IPS DF 6.9 (cell line): ENCODE measurements around the gene CDH20.

Source experiments
- DNase-seq: peaks from one replicate; pipeline ENCODE4 v3.0.0-alpha.2; 2013; ENCODE audit warnings: low read depth, low spot score
- H3K27ac ChIP-seq: one replicate; pipeline ENCODE4 v1.5.1; 2013; ENCODE audit warnings: low read length, control low read depth
- H3K27me3 ChIP-seq: 2 replicates; pipeline ENCODE4 v1.6.1; 2013; ENCODE audit warnings: mild to moderate bottlenecking, low read length; ENCODE audit not compliant: control insufficient read depth, insufficient read depth
- H3K36me3 ChIP-seq: 2 replicates; pipeline ENCODE4 v1.6.1; 2013; ENCODE audit warnings: low read length; ENCODE audit not compliant: control insufficient read depth, insufficient read depth
- H3K4me1 ChIP-seq: 2 replicates; pipeline ENCODE4 v1.6.1; 2013; ENCODE audit warnings: low read length; ENCODE audit not compliant: control insufficient read depth, insufficient read depth
- H3K4me3 ChIP-seq: 2 replicates; pipeline ENCODE4 v1.5.1; 2013; ENCODE audit warnings: mild to moderate bottlenecking, low read length
- H3K9me3 ChIP-seq: 2 replicates; pipeline ENCODE4 v1.6.1; 2013; ENCODE audit warnings: low read length, inconsistent platforms; ENCODE audit not compliant: control insufficient read depth, insufficient read depth
- WGBS: extraction: QIAGEN DNeasy Blood & Tissue Kit; methylation state at CpG from one replicate; pipeline ENCODE4 v1.1.7; 2013; ENCODE audit warnings: mixed read lengths, missing lambda C conversion rate; ENCODE audit not compliant: insufficient read length, insufficient coverage; 5-methylcytosine and 5-hydroxymethylcytosine counted together

The CDH20 gene

GRCh38 chr18:61470031-61470674, 136.9 kb downstream of the CDH20 start:
- no CpG with 5 or more reads among the region's 16 CpGs for WGBS
- DNase-seq: no peak
- no peaks in the 10 kb centered on the region for H3K4me1 ChIP-seq
- no peaks in the 10 kb centered on the region for H3K27me3 ChIP-seq
- no peaks in the 10 kb centered on the region for H3K9me3 ChIP-seq
- no peak overlapping the region for H3K4me3 ChIP-seq
- no peak overlapping the region for H3K27ac ChIP-seq
- no peaks in the 10 kb centered on the region for H3K36me3 ChIP-seq

GRCh38 chr18:61471541-61471940, 138.3 kb downstream of the CDH20 start:
- DNase-seq: no peak
- Histone ChIP-seq H3K4me3 (no peak overlapping the region), H3K27me3 (no peaks in the 10 kb centered on the region), H3K4me1 (no peaks in the 10 kb centered on the region), H3K27ac (no peak overlapping the region), H3K9me3 (no peaks in the 10 kb centered on the region), H3K36me3 (no peaks in the 10 kb centered on the region)
- WGBS: no CpG with 5 or more reads among the region's 4 CpGs

GRCh38 chr18:61471942-61472341, 138.7 kb downstream of the CDH20 start:
- no peaks in the 10 kb centered on the region for H3K4me1 ChIP-seq
- no CpG with 5 or more reads among the region's 5 CpGs for WGBS
- H3K27me3 ChIP-seq: no peaks in the 10 kb centered on the region
- H3K27ac ChIP-seq: no peak overlapping the region
- DNase-seq: no peak
- no peaks in the 10 kb centered on the region for H3K36me3 ChIP-seq
- no peak overlapping the region for H3K4me3 ChIP-seq
- no peaks in the 10 kb centered on the region for H3K9me3 ChIP-seq

GRCh38 chr18:61474341-61474740, 141.1 kb downstream of the CDH20 start:
- no CpG with 5 or more reads among the region's 6 CpGs for WGBS
- H3K4me1 ChIP-seq: no peaks in the 10 kb centered on the region
- H3K27me3 ChIP-seq: no peaks in the 10 kb centered on the region
- no peak overlapping the region for H3K27ac ChIP-seq
- no peak overlapping the region for H3K4me3 ChIP-seq
- H3K9me3 ChIP-seq: no peaks in the 10 kb centered on the region
- H3K36me3 ChIP-seq: no peaks in the 10 kb centered on the region
- DNase-seq: no peak

- Histone ChIP-seq H3K36me3 (no peaks in the 10 kb centered on the region), H3K4me1 (no peaks in the 10 kb centered on the region), H3K27me3 (no peaks in the 10 kb centered on the region), H3K4me3 (no peak overlapping the region), H3K27ac (no peak overlapping the region), H3K9me3 (no peaks in the 10 kb centered on the region)
- DNase-seq: no peak
- no CpG with 5 or more reads among the region's 2 CpGs for WGBS
Observed at GRCh38 chr18:61474918-61475317, 141.7 kb downstream of the CDH20 start.

- Histone ChIP-seq H3K36me3 (no peaks in the 10 kb centered on the region), H3K27me3 (no peaks in the 10 kb centered on the region), H3K4me1 (no peaks in the 10 kb centered on the region), H3K9me3 (no peaks in the 10 kb centered on the region), H3K4me3 (no peak overlapping the region), H3K27ac (no peak overlapping the region)
- no peak for DNase-seq
- WGBS: no CpG with 5 or more reads among the region's 5 CpGs
Observed at GRCh38 chr18:61475931-61476330, 142.7 kb downstream of the CDH20 start.

GRCh38 chr18:61489334-61489733, 156.1 kb downstream of the CDH20 start:
- Histone ChIP-seq H3K9me3 (no peaks in the 10 kb centered on the region), H3K27me3 (no peaks in the 10 kb centered on the region), H3K4me1 (peaks cover 2% of the 10 kb centered on the region; the same call in 1 of the 2 replicates), H3K4me3 (no peak overlapping the region), H3K36me3 (no peaks in the 10 kb centered on the region), H3K27ac (no peak overlapping the region)
- WGBS: no CpG with 5 or more reads among the region's 3 CpGs
- no peak for DNase-seq

- Histone ChIP-seq H3K27me3 (no peaks in the 10 kb centered on the region), H3K4me3 (no peak overlapping the region), H3K9me3 (no peaks in the 10 kb centered on the region), H3K4me1 (peaks cover 1% of the 10 kb centered on the region; the same call in 1 of the 2 replicates), H3K27ac (no peak overlapping the region), H3K36me3 (no peaks in the 10 kb centered on the region)
- no peak for DNase-seq
- WGBS: no CpG with 5 or more reads among the region's 18 CpGs
Observed at GRCh38 chr18:61496374-61496773, 163.1 kb downstream of the CDH20 start.

- DNase-seq: no peak
- Histone ChIP-seq H3K36me3 (no peaks in the 10 kb centered on the region), H3K27ac (no peak overlapping the region), H3K9me3 (no peaks in the 10 kb centered on the region), H3K4me3 (no peak overlapping the region), H3K27me3 (no peaks in the 10 kb centered on the region), H3K4me1 (peaks cover 1% of the 10 kb centered on the region; the same call in 1 of the 2 replicates)
- WGBS: no CpG with 5 or more reads among the region's 3 CpGs
Observed at GRCh38 chr18:61497422-61497821, 164.2 kb downstream of the CDH20 start.

GRCh38 chr18:61502472-61502871, 169.2 kb downstream of the CDH20 start:
- peak; percentile 29 for DNase-seq
- Histone ChIP-seq H3K4me3 (no peak overlapping the region), H3K4me1 (no peaks in the 10 kb centered on the region), H3K27me3 (no peaks in the 10 kb centered on the region), H3K27ac (no peak overlapping the region), H3K36me3 (no peaks in the 10 kb centered on the region), H3K9me3 (no peaks in the 10 kb centered on the region)
- WGBS: no CpG with 5 or more reads among the region's 1 CpG

- Histone ChIP-seq H3K4me1 (no peaks in the 10 kb centered on the region), H3K36me3 (no peaks in the 10 kb centered on the region), H3K4me3 (no peak overlapping the region), H3K27ac (no peak overlapping the region), H3K27me3 (no peaks in the 10 kb centered on the region), H3K9me3 (no peaks in the 10 kb centered on the region)
- DNase-seq: no peak
- no CpG with 5 or more reads among the region's 3 CpGs for WGBS
Observed at GRCh38 chr18:61503688-61504087, 170.5 kb downstream of the CDH20 start.
